Globus pallidus (tissue), 1 donor: Measurements from ENCODE around the gene KCNMA1.

Experiments
- DNase-seq: peaks from one replicate; pipeline ENCODE4 v3.0.0-alpha.2; 2015; ENCODE audit warnings: low spot score

Gene KCNMA1

GRCh38 chr10:77485847-77486246, 151.8 kb downstream of the KCNMA1 start:
- DNase-seq = no peak

GRCh38 chr10:77482072-77482471, 155.5 kb downstream of the KCNMA1 start:
- no peak for DNase-seq

- DNase-seq = no peak
These were observed 158.0 kb downstream of the KCNMA1 start for GRCh38 chr10:77479586-77479985.

GRCh38 chr10:77478962-77479359, 158.6 kb downstream of the KCNMA1 start:
- DNase-seq = no peak

- DNase-seq = peak; percentile 11
These were observed 159.2 kb downstream of the KCNMA1 start for GRCh38 chr10:77478247-77478961.

GRCh38 chr10:77475522-77475921, 162.1 kb downstream of the KCNMA1 start:
- no peak for DNase-seq

GRCh38 chr10:77474939-77475338, 162.7 kb downstream of the KCNMA1 start:
- no peak for DNase-seq

GRCh38 chr10:77474386-77474785, 163.2 kb downstream of the KCNMA1 start:
- DNase-seq = no peak

GRCh38 chr10:77472146-77472545, 165.5 kb downstream of the KCNMA1 start:
- no peak for DNase-seq

GRCh38 chr10:77471069-77471536, 166.5 kb downstream of the KCNMA1 start:
- no peak for DNase-seq

- DNase-seq = no peak
These were observed 170.1 kb downstream of the KCNMA1 start for GRCh38 chr10:77467422-77467963.

GRCh38 chr10:77463967-77464745, 173.5 kb downstream of the KCNMA1 start:
- no peak for DNase-seq

- DNase-seq = peak; percentile 31
These were observed 174.1 kb downstream of the KCNMA1 start for GRCh38 chr10:77463499-77463898.

- no peak for DNase-seq
These were observed 175.8 kb downstream of the KCNMA1 start for GRCh38 chr10:77461636-77462296.

GRCh38 chr10:77459905-77460304, 177.7 kb downstream of the KCNMA1 start:
- DNase-seq = no peak

GRCh38 chr10:77458986-77459590, 178.5 kb downstream of the KCNMA1 start:
- DNase-seq = no peak

GRCh38 chr10:77457721-77458120, 179.9 kb downstream of the KCNMA1 start:
- no peak for DNase-seq

GRCh38 chr10:77457266-77457665, 180.3 kb downstream of the KCNMA1 start:
- DNase-seq = no peak

GRCh38 chr10:77456414-77456813, 181.2 kb downstream of the KCNMA1 start:
- DNase-seq = no peak

GRCh38 chr10:77455561-77455960, 182.0 kb downstream of the KCNMA1 start:
- no peak for DNase-seq

GRCh38 chr10:77452952-77453564, 184.6 kb downstream of the KCNMA1 start:
- no peak for DNase-seq

- DNase-seq = no peak
These were observed 185.7 kb downstream of the KCNMA1 start for GRCh38 chr10:77451886-77452285.
